GM23338 (cell line): ENCODE results near the gene HLA-C. TPM values are rescaled to one million over a fixed set of nuclear protein-coding genes. Genes with fewer than 3 reads are reported as not detected.
"Not testable (repeated sequence)": the region's sequence is repeated elsewhere in the genome, so short reads cannot be mapped to it uniquely, and the experiment has no call there.

Experiments
- ATAC-seq: fragments of 200-7000 bp; cut with Tn5 transposase; 3 replicates; pipeline ENCODE4 v1.9.1; 2020
- DNase-seq: peaks from one replicate; pipeline ENCODE4 v3.0.0-alpha.2; 2015; ENCODE audit warnings: low spot score
- H2AFZ ChIP-seq: fragments of 200-600 bp; sonication (generic); 2 replicates; pipeline ENCODE4 v1.8.0; 2016; ENCODE audit warnings: antibody characterized with exemption, mild to moderate bottlenecking, moderate library complexity
- H3F3A ChIP-seq: fragments of 200-600 bp; sonication (generic); replicated peaks from 2 replicates; pipeline ENCODE4 v1.8.0; 2017; ENCODE audit warnings: antibody characterized with exemption, mixed run types, low read depth
- H3K27ac ChIP-seq: fragments of 200-600 bp; sonication (generic); 2 replicates; pipeline ENCODE4 v1.6.1; 2016; ENCODE audit warnings: low read depth
- H3K27me3 ChIP-seq: fragments of 200-600 bp; sonication (generic); 2 replicates; pipeline ENCODE4 v1.8.0; 2016; ENCODE audit warnings: mild to moderate bottlenecking, mixed run types, moderate library complexity; ENCODE audit not compliant: insufficient read depth
- H3K36me3 ChIP-seq: fragments of 200-600 bp; sonication (generic); 2 replicates; pipeline ENCODE4 v1.8.0; 2016; ENCODE audit warnings: mild to moderate bottlenecking; ENCODE audit not compliant: insufficient read depth
- H3K4me1 ChIP-seq: fragments of 200-600 bp; sonication (generic); 2 replicates; pipeline ENCODE4 v1.8.0; 2016; ENCODE audit warnings: mild to moderate bottlenecking, moderate library complexity; ENCODE audit not compliant: insufficient read depth
- H3K4me2 ChIP-seq: fragments of 200-600 bp; sonication (generic); 2 replicates; pipeline ENCODE4 v1.7.1; 2017; ENCODE audit warnings: mixed run types
- H3K4me3 ChIP-seq: fragments of 200-600 bp; sonication (generic); 2 replicates; pipeline ENCODE4 v1.6.1; 2016; ENCODE audit warnings: mixed run types
- H3K79me2 ChIP-seq: fragments of 200-600 bp; sonication (generic); replicated peaks from 2 replicates; pipeline ENCODE4 v1.8.0; 2017; ENCODE audit warnings: mild to moderate bottlenecking; ENCODE audit not compliant: insufficient read depth
- H3K9me2 ChIP-seq: fragments of 200-600 bp; sonication (generic); 2 replicates; pipeline ENCODE4 v1.8.0; 2017; ENCODE audit not compliant: insufficient read depth
- H4K20me1 ChIP-seq: fragments of 200-600 bp; sonication (generic); replicated peaks from 2 replicates; pipeline ENCODE4 v1.8.0; 2017; ENCODE audit warnings: mild to moderate bottlenecking; ENCODE audit not compliant: insufficient read depth
- H3K27ac Mint-ChIP-seq: 2 replicates; pipeline ENCODE4 v1.8.0; 2020; ENCODE audit warnings: inconsistent platforms, mild to moderate bottlenecking, moderate library complexity, mixed read lengths
- H3K27me3 Mint-ChIP-seq: 3 replicates; pipeline ENCODE4 v1.8.0; 2022; ENCODE audit warnings: low read depth, mild to moderate bottlenecking, moderate library complexity, mixed read lengths, inconsistent platforms; ENCODE audit not compliant: insufficient read depth, poor library complexity
- H3K36me3 Mint-ChIP-seq: 3 replicates; pipeline ENCODE4 v1.8.0; 2021; ENCODE audit warnings: low read depth, mild to moderate bottlenecking, inconsistent platforms, moderate library complexity, mixed read lengths
- H3K4me1 Mint-ChIP-seq: 3 replicates; pipeline ENCODE4 v1.8.0; 2020; ENCODE audit warnings: mild to moderate bottlenecking, inconsistent platforms, mixed read lengths
- H3K4me3 Mint-ChIP-seq: 3 replicates; pipeline ENCODE4 v1.8.0; 2021; ENCODE audit warnings: moderate library complexity, mild to moderate bottlenecking, inconsistent platforms, mixed read lengths
- H3K9me3 Mint-ChIP-seq: 3 replicates; pipeline ENCODE4 v1.8.0; 2020; ENCODE audit warnings: moderate library complexity, mild to moderate bottlenecking, inconsistent platforms, mixed read lengths
- CREB1 ChIP-seq: fragments of 250-450 bp; sonication (Bioruptor Pico); IDR thresholded peaks from 2 replicates; pipeline ENCODE4 v1.5.0; 2020; ENCODE audit warnings: low read depth, mild to moderate bottlenecking, moderate library complexity
- CTCF ChIP-seq, 2 experiments: fragments of 200-600 bp in 1 of 2; sonication (generic) in 1 of 2; conservative IDR thresholded peaks; 2 replicates each; pipeline versions ENCODE4 v1.5.1 to v1.6.1; 2016 to 2017; ENCODE audit warnings: antibody characterized with exemption in 2 of 2, low read depth in 2 of 2, mild to moderate bottlenecking in 2 of 2, moderate library complexity in 1 of 2
- EZH2 ChIP-seq: fragments of 200-600 bp; sonication (generic); IDR thresholded peaks from one replicate; pipeline ENCODE4 v1.8.0; 2017; ENCODE audit warnings: antibody characterized with exemption, mild to moderate bottlenecking, low read depth; ENCODE audit not compliant: unreplicated experiment
- EZH2phosphoT487 ChIP-seq: fragments of 200-600 bp; sonication (generic); IDR thresholded peaks from one replicate; pipeline ENCODE4 v1.8.1; 2018; ENCODE audit warnings: antibody characterized with exemption; ENCODE audit not compliant: unreplicated experiment
- NANOG ChIP-seq: IDR thresholded peaks from 2 replicates; pipeline ENCODE4 v1.6.1; 2016; ENCODE audit warnings: antibody characterized with exemption, borderline replicate concordance
- POLR2AphosphoS5 ChIP-seq: IDR thresholded peaks from 2 replicates; pipeline ENCODE4 v1.6.1; 2016; ENCODE audit warnings: antibody characterized with exemption, low read depth
- REST ChIP-seq: IDR thresholded peaks from one replicate; pipeline ENCODE4 v1.6.1; 2018; ENCODE audit warnings: antibody characterized with exemption; ENCODE audit not compliant: unreplicated experiment
- STAT1 ChIP-seq: IDR thresholded peaks from one replicate; pipeline ENCODE4 v1.6.1; 2016; ENCODE audit warnings: antibody characterized with exemption; ENCODE audit not compliant: unreplicated experiment
- ZNF114 ChIP-seq: fragments of 250-450 bp; sonication (Bioruptor Pico); IDR thresholded peaks from 2 replicates; pipeline ENCODE4 v1.5.0; 2020; ENCODE audit warnings: mild to moderate bottlenecking, moderate library complexity
- ZNF331 ChIP-seq: fragments of 250-450 bp; sonication (Bioruptor Pico); IDR thresholded peaks from 2 replicates; pipeline ENCODE4 v1.5.0; 2020; ENCODE audit warnings: low read depth, mild to moderate bottlenecking, moderate library complexity
- ZNF462 ChIP-seq: fragments of 250-450 bp; sonication (Bioruptor Pico); IDR thresholded peaks from 2 replicates; pipeline ENCODE4 v1.5.0; 2020; ENCODE audit warnings: mild to moderate bottlenecking, moderate library complexity
- polyA plus RNA-seq: library from polyadenylated mRNA; unstranded; fragments of >200 nt; fragmentation: Nextera tagmentation; extraction: Ambion mirVana; gene quantifications from 2 replicates; pipeline ENCODE4 v1.2.1, GENCODE V29; 2016
- total RNA-seq: library from RNA; depleted of rRNA; stranded (reverse); fragments of >200 nt; shearing (Covaris generic); gene quantifications from 2 replicates; pipeline ENCODE4 v1.2.3, GENCODE V29; 2014

HLA-C gene
- total and polyA plus RNA-seq, 2 experiments from 2014 or later, result 73.1 to 116 TPM

- not testable (repeated sequence) for H3K4me3 ChIP-seq, H4K20me1 ChIP-seq, H3K4me1 ChIP-seq, DNase-seq, H3K4me2 ChIP-seq, ATAC-seq, H3K9me3 Mint-ChIP-seq, H3F3A ChIP-seq, H3K27me3 Mint-ChIP-seq, H3K79me2 ChIP-seq, H3K27me3 ChIP-seq, H3K36me3 Mint-ChIP-seq, H3K9me2 ChIP-seq, H3K27ac ChIP-seq, H3K4me3 Mint-ChIP-seq, H3K36me3 ChIP-seq, H3K27ac Mint-ChIP-seq
- peaks cover 12% of the 10 kb centered on the region for H3K4me1 Mint-ChIP-seq
- H2AFZ ChIP-seq, result peak overlapping the region; percentile 28; the same call in 1 of the 2 replicates
Measured at GRCh38 chr6:31234101-31234500, 37.8 kb downstream of the HLA-C start.

- H3K36me3 ChIP-seq, result no peaks in the 10 kb centered on the region
- H3K27me3 ChIP-seq, result no peaks in the 10 kb centered on the region
- H3K4me2 ChIP-seq, result no peak overlapping the region
- Mint-ChIP-seq H3K4me3 (no peak overlapping the region), H3K36me3 (no peaks in the 10 kb centered on the region), H3K27ac (no peak overlapping the region; the same call in 1 of the 2 replicates), H3K9me3 (no peaks in the 10 kb centered on the region), H3K4me1 (peaks cover under 1% of the 10 kb centered on the region; the same call in 1 of the 3 replicates), H3K27me3 (no peaks in the 10 kb centered on the region)
- DNase-seq (no peak), ATAC-seq (peak; percentile 28; the same call in 1 of the 3 replicates)
- no peaks in the 10 kb centered on the region for H3K79me2 ChIP-seq
- H3K9me2 ChIP-seq, result no peaks in the 10 kb centered on the region
- no peaks in the 10 kb centered on the region for H3F3A ChIP-seq
- no peak overlapping the region for H3K27ac ChIP-seq
- no peak overlapping the region for H2AFZ ChIP-seq
- H3K4me1 ChIP-seq, result no peaks in the 10 kb centered on the region
- no peaks in the 10 kb centered on the region for H4K20me1 ChIP-seq
- H3K4me3 ChIP-seq, result no peak overlapping the region
- TF ChIP-seq ZNF114 (CRISPR knock-in tag) (no peak), ZNF331 (no peak), EZH2phosphoT487 (no peak), REST (no peak), EZH2 (no peak), CTCF (conservative IDR thresholded peaks at IDR 0.05; ENCODE audit: low read depth in 2 of 2) (no peak), CREB1 (CRISPR knock-in tag) (no peak), STAT1 (no peak), NANOG (no peak), ZNF462 (CRISPR knock-in tag) (no peak), POLR2AphosphoS5 (no peak)
Measured at GRCh38 chr6:31228476-31228875, 43.4 kb downstream of the HLA-C start.
